Skin of body (tissue), 2 donors: Measurements from ENCODE around the gene OBSCN. TPM values are rescaled to one million over a fixed set of nuclear protein-coding genes. Genes with fewer than 3 reads are reported as not detected.
A peak's percentile ranks its signal among the peaks of the same experiment; 100 is the strongest.

Experiments
- DNase-seq: peaks from one replicate; lab custom pipeline; 2025; lab: John Stamatoyannopoulos, UW
- total RNA-seq: library from RNA; depleted of rRNA; stranded (reverse); fragments of >200 nt; gene quantifications from one replicate; pipeline ENCODE4 v1.2.3, GENCODE V29; 2014

The OBSCN gene
- total RNA-seq, 1 donor from 2014 or later = 79.3 TPM

- no peak for DNase-seq
These were observed 157.6 kb downstream of the OBSCN start for GRCh38 chr1:228365271-228366061.

DNA sequence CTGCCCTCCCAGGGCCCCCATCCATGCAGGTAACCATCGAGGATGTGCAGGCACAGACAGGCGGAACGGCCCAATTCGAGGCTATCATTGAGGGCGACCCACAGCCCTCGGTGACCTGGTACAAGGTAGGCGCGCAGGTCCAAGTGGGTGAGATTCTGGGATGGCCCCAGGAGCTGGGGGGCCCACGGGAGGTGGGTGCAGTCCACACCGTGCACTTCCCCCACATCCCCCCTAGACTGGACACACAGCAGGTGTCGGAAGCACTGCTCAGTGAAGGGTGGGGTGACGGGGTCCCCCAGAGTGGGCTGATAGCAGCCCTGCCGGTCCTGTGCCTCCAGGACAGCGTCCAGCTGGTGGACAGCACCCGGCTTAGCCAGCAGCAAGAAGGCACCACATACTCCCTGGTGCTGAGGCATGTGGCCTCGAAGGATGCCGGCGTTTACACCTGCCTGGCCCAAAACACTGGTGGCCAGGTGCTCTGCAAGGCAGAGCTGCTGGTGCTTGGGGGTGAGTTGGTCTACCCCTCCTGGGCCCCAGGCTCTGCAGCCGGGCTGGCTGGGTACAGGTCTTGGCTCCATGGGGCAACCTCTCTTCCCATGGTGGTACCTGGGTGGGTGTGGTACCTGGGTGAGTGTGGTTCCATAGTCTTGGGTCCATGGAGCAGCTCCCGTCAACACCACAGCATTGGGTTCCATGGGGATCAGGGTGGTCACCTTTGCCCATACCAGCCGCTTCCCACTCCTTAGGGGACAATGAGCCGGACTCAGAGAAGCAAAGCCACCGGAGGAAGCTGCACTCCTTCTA, 158.4 kb downstream of the OBSCN start:
- DNase-seq = no peak

GRCh38 chr1:228366866-228367741, 159.3 kb downstream of the OBSCN start:
- DNase-seq = no peak

- DNase-seq = no peak
These were observed 160.3 kb downstream of the OBSCN start for GRCh38 chr1:228367798-228368791.

DNA sequence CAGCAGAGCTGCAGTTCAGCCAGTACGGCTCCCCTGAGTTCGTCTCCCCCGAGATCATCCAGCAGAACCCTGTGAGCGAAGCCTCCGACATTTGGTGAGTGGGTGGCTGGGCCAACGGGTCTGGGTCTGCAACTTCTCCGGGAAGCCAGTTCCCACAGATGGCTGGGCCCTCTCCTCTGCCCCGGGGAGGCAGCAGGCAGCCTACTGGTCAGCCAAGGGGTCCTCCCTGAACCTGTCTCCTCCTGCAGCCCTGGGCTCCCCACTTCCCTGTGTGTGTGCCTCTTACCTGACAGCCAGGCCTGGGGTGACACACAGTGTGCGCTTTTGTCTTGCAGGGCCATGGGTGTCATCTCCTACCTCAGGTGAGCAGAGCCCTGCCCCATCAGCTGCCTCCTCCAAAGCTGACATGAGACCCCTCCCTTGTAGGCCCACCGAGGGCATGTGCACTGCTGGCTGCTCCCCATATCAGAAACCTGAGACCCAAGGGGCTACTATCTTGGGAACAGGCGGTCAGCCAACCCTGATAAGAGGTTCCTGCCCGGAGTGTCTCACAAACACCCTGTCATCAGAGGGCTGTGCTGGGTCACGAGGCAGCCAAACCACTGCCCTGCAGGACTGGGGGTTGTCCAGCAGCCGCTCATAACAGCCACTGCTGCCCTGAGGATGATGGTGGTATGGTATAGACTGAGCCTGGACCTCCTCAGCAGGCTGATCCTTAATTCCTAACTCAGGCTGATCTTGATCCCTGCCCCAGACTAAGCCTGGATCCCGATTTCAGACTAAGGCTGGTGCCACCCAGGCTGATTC, 161.2 kb downstream of the OBSCN start:
- DNase-seq = no peak

DNA sequence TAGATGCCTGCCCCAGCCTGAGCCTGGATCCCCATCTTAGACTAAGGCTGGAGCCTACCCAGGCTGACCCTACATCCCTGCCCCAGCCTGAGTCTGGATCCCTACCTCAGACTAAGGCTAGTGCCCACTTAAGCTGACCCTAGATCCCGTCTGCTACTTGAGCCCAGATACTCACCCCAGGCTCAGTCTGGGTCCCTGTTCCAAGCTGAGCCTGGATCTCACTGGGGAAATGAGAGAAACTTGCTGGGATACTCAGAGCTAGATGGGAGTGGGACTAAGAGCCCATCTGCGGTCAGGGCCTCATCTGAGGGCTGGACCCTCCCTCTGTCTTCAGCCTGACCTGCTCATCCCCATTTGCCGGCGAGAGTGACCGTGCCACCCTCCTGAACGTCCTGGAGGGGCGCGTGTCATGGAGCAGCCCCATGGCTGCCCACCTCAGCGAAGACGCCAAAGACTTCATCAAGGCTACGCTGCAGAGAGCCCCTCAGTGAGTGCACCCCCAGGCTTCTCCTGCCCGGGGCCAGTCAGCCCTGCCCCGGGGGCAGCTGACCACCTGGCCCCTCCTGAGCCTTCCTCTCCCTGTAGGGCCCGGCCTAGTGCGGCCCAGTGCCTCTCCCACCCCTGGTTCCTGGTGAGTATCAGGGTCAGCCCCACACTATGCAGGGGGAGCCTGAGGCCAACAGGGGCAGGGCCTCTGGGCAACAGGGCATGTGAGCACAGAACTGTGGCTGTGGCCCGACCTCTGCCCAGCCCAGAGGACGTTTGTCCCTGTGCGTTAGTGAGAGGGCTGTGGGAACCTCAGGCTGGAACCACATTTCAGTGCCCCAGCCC, 162.0 kb downstream of the OBSCN start:
- DNase-seq = no peak

DNA sequence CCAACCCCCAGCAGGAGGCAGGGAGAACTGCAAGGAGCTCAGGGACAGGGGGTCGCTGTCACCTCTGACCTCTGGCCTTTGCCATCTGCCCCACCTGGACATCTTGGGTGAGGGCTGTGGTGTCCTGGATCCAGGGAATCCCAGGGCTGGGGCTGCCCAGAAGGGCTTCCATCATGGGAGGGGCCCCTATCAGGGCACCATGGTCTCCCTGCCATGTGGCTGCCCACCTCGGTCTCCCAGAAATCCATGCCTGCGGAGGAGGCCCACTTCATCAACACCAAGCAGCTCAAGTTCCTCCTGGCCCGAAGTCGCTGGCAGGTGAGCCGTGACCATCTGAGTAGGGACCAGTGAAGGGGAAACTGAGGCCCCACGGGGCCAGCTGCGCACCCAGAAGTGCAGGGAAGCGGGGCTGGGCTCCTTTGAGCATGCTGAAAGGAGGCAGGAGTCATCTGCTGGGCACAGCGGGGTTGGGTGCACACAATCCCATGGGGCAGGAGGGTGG, 162.6 kb downstream of the OBSCN start:
- no peak for DNase-seq

GRCh38 chr1:228370941-228371740, 163.3 kb downstream of the OBSCN start:
- DNase-seq = no peak

DNA sequence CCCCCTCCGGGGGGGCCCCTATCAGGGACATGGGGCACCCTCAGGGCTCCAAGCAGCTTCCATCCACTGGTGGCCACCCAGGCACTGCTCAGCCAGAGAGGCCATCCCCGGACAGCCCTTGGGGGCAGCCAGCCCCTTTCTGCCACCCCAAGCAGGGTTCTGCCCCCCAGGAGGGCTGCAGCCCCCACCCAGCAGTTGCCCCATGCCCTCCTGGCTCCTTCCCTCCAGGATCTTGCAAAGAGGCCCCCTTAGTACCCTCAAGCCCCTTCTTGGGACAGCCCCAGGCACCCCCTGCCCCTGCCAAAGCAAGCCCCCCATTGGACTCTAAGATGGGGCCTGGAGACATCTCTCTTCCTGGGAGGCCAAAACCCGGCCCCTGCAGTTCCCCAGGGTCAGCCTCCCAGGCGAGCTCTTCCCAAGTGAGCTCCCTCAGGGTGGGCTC, 163.9 kb downstream of the OBSCN start:
- no peak for DNase-seq

- DNase-seq = no peak
These were observed 164.5 kb downstream of the OBSCN start for GRCh38 chr1:228372183-228373003.

DNA sequence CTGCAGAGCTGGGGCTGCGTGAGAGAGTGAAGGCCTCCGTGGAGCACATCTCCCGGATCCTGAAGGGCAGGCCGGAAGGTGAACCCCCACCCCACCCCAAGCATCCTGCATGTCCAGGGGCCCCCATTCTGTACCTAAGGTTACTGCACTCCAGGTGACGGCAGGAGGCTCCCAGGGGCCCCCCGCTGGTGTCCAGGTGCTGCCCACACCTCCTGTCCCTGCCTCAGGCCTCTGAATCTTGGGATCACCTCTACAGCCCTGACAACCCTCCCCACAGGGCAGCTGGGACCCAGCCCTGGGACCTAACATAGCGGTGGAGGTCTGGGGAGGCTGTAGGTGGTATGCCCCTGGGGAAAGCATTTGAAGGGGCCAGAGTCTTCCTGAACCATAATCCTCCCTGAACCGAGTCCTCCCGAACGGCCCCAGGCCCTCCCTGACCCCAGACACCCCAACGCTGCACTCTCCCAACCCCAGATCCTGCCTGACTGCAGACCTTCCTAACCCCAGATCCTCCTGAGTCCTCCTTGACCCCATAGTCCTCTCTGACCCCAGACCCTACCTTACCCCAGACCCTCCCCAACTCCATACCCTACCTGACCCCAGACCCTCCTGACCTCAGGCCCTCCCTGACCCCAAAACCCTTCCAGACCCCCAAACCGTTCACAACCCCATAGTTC, 165.3 kb downstream of the OBSCN start:
- DNase-seq = no peak

- no peak for DNase-seq
These were observed 166.1 kb downstream of the OBSCN start for GRCh38 chr1:228373681-228374571.

GRCh38 chr1:228374711-228375577, 167.1 kb downstream of the OBSCN start:
- peak; percentile 46 for DNase-seq
